Stomach (tissue), 4 donors: Measurements from ENCODE around the gene ZSCAN9.

Experiments
- CTCF ChIP-seq, 7 experiments: fragments of 450-650 bp in 4 of 7; fragments of 200-600 bp in 3 of 7; sonication (generic) in 3 of 7; IDR thresholded peaks; one replicate each; pipeline ENCODE4 v1.5.1; 2016 to 2019; ENCODE audit warnings: antibody characterized with exemption in 7 of 7, control low read depth in 2 of 7, mild to moderate bottlenecking in 1 of 7
- POLR2A ChIP-seq, 4 donors: fragments of 450-650 bp; IDR thresholded peaks; one replicate each; pipeline ENCODE4 v1.6.1; 2016; ENCODE audit warnings: antibody characterized with exemption in 4 of 4, control low read depth in 2 of 4, mild to moderate bottlenecking in 1 of 4, moderate library complexity in 1 of 4

- TF ChIP-seq CTCF (IDR thresholded peaks at IDR 0.05) (no peak), POLR2A (IDR thresholded peaks at IDR 0.05) (no peak)
Observed at GRCh38 chr6:28206527-28206926, 18.5 kb upstream of the ZSCAN9 start.
